ENCODE data around the gene MSL1.

MSL1 gene

GRCh38 chr17:40148527-40148926 is 26.8 kb downstream of the MSL1 start:
- H3F3A ChIP-seq (ENCODE audit: control insufficient read depth, insufficient read depth), result no peaks in the 10 kb centered on the region
- H3K4me1 ChIP-seq (ENCODE audit: control insufficient read depth, low read length), result peaks cover 4% of the 10 kb centered on the region
- no peak overlapping the region for H3K4me3 ChIP-seq (ENCODE audit: low read length)
- H3K9me2 ChIP-seq (replicated peaks; ENCODE audit: control insufficient read depth, low read length), result no peaks in the 10 kb centered on the region
- H3K4me2 ChIP-seq (ENCODE audit: low read length), result no peak overlapping the region
- TF ChIP-seq EZH2phosphoT487 (IDR thresholded peaks at IDR 0.05; ENCODE audit: borderline replicate concordance, low read length), result no peak
- TF ChIP-seq CTCF (IDR thresholded peaks at IDR 0.05; ENCODE audit: low read depth, low read length, poor library complexity, severe bottlenecking), result no peak
- no peaks in the 10 kb centered on the region for H3K9me3 ChIP-seq (ENCODE audit: control insufficient read depth, insufficient read depth, low read length)
- H3K27me3 ChIP-seq (ENCODE audit: control insufficient read depth, low read length), result no peaks in the 10 kb centered on the region
- H3K79me2 ChIP-seq (ENCODE audit: control insufficient read depth, low read length), result peaks cover 70% of the 10 kb centered on the region
- H3K36me3 ChIP-seq (ENCODE audit: control insufficient read depth, low read length), result peaks cover 63% of the 10 kb centered on the region
- peaks cover 5% of the 10 kb centered on the region; the same call in 1 of the 2 replicates for H4K20me1 ChIP-seq (ENCODE audit: control insufficient read depth, insufficient read depth, low read depth, low read length)
- H3K27ac ChIP-seq (ENCODE audit: low read depth, low read length), result no peak overlapping the region

- Histone ChIP-seq H3K9me3 (ENCODE audit: control insufficient read depth, insufficient read depth, low read length) (no peaks in the 10 kb centered on the region), H3K4me2 (ENCODE audit: low read length) (no peak overlapping the region), H3K27me3 (ENCODE audit: control insufficient read depth, low read length) (no peaks in the 10 kb centered on the region), H3K36me3 (ENCODE audit: control insufficient read depth, low read length) (peaks cover 73% of the 10 kb centered on the region), H3K79me2 (ENCODE audit: control insufficient read depth, low read length) (peaks cover 83% of the 10 kb centered on the region), H3K27ac (ENCODE audit: low read depth, low read length) (no peak overlapping the region), H4K20me1 (ENCODE audit: control insufficient read depth, insufficient read depth, low read depth, low read length) (peaks cover 6% of the 10 kb centered on the region; the same call in 1 of the 2 replicates), H3K9me2 (replicated peaks; ENCODE audit: control insufficient read depth, low read length) (no peaks in the 10 kb centered on the region), H3K4me3 (ENCODE audit: low read length) (no peak overlapping the region), H3F3A (ENCODE audit: control insufficient read depth, insufficient read depth) (no peaks in the 10 kb centered on the region), H3K4me1 (ENCODE audit: control insufficient read depth, low read length) (peaks cover 4% of the 10 kb centered on the region)
- TF ChIP-seq CTCF (IDR thresholded peaks at IDR 0.05; ENCODE audit: low read depth, low read length, poor library complexity, severe bottlenecking), result no peak
- TF ChIP-seq EZH2phosphoT487 (IDR thresholded peaks at IDR 0.05; ENCODE audit: borderline replicate concordance, low read length), result no peak
These were observed 28.5 kb downstream of the MSL1 start for GRCh38 chr17:40150276-40150675.

DNA sequence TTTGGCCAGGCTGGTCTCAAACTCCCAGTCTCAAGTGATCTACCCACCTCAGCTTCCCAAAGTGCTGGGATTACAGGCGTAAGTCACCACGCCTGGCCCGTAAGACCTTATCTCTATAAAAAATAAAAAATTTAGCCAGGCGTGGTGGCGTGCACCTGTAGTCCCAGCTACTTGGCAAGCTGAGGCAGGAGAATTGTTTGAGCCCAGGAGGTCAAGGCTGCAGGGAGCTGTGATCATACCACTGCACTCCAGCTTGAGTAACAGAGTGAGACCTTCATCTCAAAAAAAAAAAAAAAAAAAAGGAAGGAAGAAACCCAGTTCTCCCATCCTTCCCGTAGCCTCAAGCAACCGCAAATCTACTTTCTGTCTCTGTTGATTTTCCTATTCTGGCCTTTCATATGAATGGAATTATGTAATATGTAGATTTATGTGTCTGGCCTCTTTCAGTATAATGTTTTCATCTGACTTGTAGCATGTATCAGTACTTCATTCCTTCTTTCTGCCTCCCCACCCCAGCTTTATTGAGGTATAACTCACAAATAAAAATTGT is 29.7 kb downstream of the MSL1 start:
- peaks cover 4% of the 10 kb centered on the region for H3K4me1 ChIP-seq (ENCODE audit: control insufficient read depth, low read length)
- no peak overlapping the region for H3K4me3 ChIP-seq (ENCODE audit: low read length)
- no peaks in the 10 kb centered on the region for H3K27me3 ChIP-seq (ENCODE audit: control insufficient read depth, low read length)
- peaks cover 88% of the 10 kb centered on the region for H3K79me2 ChIP-seq (ENCODE audit: control insufficient read depth, low read length)
- peaks cover 77% of the 10 kb centered on the region for H3K36me3 ChIP-seq (ENCODE audit: control insufficient read depth, low read length)
- no peaks in the 10 kb centered on the region for H3K9me3 ChIP-seq (ENCODE audit: control insufficient read depth, insufficient read depth, low read length)
- no peak overlapping the region for H3K4me2 ChIP-seq (ENCODE audit: low read length)
- H4K20me1 ChIP-seq (ENCODE audit: control insufficient read depth, insufficient read depth, low read depth, low read length), result peaks cover 6% of the 10 kb centered on the region; the same call in 1 of the 2 replicates
- no peaks in the 10 kb centered on the region for H3F3A ChIP-seq (ENCODE audit: control insufficient read depth, insufficient read depth)
- no peaks in the 10 kb centered on the region for H3K9me2 ChIP-seq (replicated peaks; ENCODE audit: control insufficient read depth, low read length)
- TF ChIP-seq CTCF (IDR thresholded peaks at IDR 0.05; ENCODE audit: low read depth, low read length, poor library complexity, severe bottlenecking) (no peak), EZH2phosphoT487 (IDR thresholded peaks at IDR 0.05; ENCODE audit: borderline replicate concordance, low read length) (no peak)
- no peak overlapping the region for H3K27ac ChIP-seq (ENCODE audit: low read depth, low read length)

Measured in DOHH2 (cell line).